Liver (tissue), 3 donors: ENCODE results near the gene ABHD18.

ENCODE experiments used
- EGR1 ChIP-seq, 2 donors: IDR thresholded peaks; 2 replicates each; pipeline ENCODE4 v1.6.1; 2016 to 2018; ENCODE audit warnings: antibody characterized with exemption in 2 of 2, low read depth in 2 of 2
- GABPA ChIP-seq, 2 donors: IDR thresholded peaks in 1 of 2; conservative IDR thresholded peaks in 1 of 2; 2 replicates each; pipeline ENCODE4 v1.6.1; 2016; ENCODE audit warnings: antibody characterized with exemption in 2 of 2, mild to moderate bottlenecking in 1 of 2, moderate library complexity in 1 of 2
- HNF4G ChIP-seq: IDR thresholded peaks from 2 replicates; pipeline ENCODE4 v1.6.1; 2016; ENCODE audit warnings: antibody characterized with exemption
- JUND ChIP-seq, 2 donors: IDR thresholded peaks; 2 replicates each; pipeline ENCODE4 v1.6.1; 2016; ENCODE audit warnings: antibody characterized with exemption in 2 of 2
- RAD21 ChIP-seq, 2 donors: IDR thresholded peaks; 2 replicates each; pipeline ENCODE4 v1.6.1; 2016; ENCODE audit warnings: antibody characterized with exemption in 2 of 2, mild to moderate bottlenecking in 2 of 2
- RXRA ChIP-seq, 2 donors: IDR thresholded peaks; 2 replicates each; pipeline ENCODE4 v1.6.1; 2017 to 2018; ENCODE audit warnings: antibody characterized with exemption in 2 of 2, mild to moderate bottlenecking in 1 of 2
- SP1 ChIP-seq: IDR thresholded peaks from 2 replicates; pipeline ENCODE4 v1.6.1; 2018; ENCODE audit warnings: antibody characterized with exemption, mild to moderate bottlenecking
- TAF1 ChIP-seq: conservative IDR thresholded peaks from 2 replicates; pipeline ENCODE4 v1.6.1; 2016; ENCODE audit warnings: antibody characterized with exemption, mild to moderate bottlenecking
- TF ChIP-seq, protein P1 (sequence below): fragments of 150-350 bp; IDR thresholded peaks from 2 replicates; pipeline ENCODE4 v1.5.1; 2017; ENCODE audit warnings: improper control_type of control experiment, low read depth, low read length; ENCODE audit not compliant: missing input control
- TF ChIP-seq, protein P2 (sequence below): IDR thresholded peaks from 2 replicates; pipeline ENCODE4 v1.6.1; 2016; ENCODE audit warnings: antibody characterized with exemption
- TF ChIP-seq, protein P3 (sequence below): IDR thresholded peaks from 2 replicates; pipeline ENCODE4 v1.6.1; 2016; ENCODE audit warnings: antibody characterized with exemption, mild to moderate bottlenecking
- TF ChIP-seq, protein P4 (sequence below): IDR thresholded peaks from 2 replicates; pipeline ENCODE4 v1.6.1; 2016; ENCODE audit warnings: antibody characterized with exemption
- donor health status: healthy.
- donor health status: healthy.

DNA sequence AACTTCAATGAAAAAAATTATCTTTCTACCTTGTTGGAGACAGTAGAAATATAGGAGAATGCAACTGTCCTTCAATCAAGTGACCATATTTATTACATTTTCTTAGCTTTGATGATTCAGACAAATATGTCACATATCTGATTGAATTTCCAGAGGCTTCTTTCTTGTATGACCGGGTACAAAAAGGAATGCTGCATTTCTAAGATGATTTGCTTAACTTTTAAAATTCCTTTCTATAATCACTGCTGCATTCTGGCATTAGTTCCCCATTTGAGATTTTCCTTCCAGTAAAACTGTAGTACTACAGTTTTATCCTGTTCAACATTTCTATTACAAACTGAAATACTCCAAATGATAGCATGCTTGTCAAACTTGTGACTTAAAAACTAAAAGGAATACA is 5.4 kb upstream of the ABHD18 start:
- TF ChIP-seq, protein P1, sequence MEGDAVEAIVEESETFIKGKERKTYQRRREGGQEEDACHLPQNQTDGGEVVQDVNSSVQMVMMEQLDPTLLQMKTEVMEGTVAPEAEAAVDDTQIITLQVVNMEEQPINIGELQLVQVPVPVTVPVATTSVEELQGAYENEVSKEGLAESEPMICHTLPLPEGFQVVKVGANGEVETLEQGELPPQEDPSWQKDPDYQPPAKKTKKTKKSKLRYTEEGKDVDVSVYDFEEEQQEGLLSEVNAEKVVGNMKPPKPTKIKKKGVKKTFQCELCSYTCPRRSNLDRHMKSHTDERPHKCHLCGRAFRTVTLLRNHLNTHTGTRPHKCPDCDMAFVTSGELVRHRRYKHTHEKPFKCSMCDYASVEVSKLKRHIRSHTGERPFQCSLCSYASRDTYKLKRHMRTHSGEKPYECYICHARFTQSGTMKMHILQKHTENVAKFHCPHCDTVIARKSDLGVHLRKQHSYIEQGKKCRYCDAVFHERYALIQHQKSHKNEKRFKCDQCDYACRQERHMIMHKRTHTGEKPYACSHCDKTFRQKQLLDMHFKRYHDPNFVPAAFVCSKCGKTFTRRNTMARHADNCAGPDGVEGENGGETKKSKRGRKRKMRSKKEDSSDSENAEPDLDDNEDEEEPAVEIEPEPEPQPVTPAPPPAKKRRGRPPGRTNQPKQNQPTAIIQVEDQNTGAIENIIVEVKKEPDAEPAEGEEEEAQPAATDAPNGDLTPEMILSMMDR, result no peak
- TF ChIP-seq SP1 (no peak), RXRA (IDR thresholded peaks at IDR 0.05) (no peak), GABPA (IDR thresholded peaks at IDR 0.05 in 1 of 2, conservative IDR thresholded peaks at IDR 0.05 in 1 of 2) (no peak), RAD21 (IDR thresholded peaks at IDR 0.05) (no peak), HNF4G (no peak), JUND (IDR thresholded peaks at IDR 0.05) (no peak), EGR1 (IDR thresholded peaks at IDR 0.05; ENCODE audit: low read depth in 2 of 2) (no peak), TAF1 (no peak)
- TF ChIP-seq, protein P2, sequence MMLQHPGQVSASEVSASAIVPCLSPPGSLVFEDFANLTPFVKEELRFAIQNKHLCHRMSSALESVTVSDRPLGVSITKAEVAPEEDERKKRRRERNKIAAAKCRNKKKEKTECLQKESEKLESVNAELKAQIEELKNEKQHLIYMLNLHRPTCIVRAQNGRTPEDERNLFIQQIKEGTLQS, result no peak
- TF ChIP-seq, protein P3, sequence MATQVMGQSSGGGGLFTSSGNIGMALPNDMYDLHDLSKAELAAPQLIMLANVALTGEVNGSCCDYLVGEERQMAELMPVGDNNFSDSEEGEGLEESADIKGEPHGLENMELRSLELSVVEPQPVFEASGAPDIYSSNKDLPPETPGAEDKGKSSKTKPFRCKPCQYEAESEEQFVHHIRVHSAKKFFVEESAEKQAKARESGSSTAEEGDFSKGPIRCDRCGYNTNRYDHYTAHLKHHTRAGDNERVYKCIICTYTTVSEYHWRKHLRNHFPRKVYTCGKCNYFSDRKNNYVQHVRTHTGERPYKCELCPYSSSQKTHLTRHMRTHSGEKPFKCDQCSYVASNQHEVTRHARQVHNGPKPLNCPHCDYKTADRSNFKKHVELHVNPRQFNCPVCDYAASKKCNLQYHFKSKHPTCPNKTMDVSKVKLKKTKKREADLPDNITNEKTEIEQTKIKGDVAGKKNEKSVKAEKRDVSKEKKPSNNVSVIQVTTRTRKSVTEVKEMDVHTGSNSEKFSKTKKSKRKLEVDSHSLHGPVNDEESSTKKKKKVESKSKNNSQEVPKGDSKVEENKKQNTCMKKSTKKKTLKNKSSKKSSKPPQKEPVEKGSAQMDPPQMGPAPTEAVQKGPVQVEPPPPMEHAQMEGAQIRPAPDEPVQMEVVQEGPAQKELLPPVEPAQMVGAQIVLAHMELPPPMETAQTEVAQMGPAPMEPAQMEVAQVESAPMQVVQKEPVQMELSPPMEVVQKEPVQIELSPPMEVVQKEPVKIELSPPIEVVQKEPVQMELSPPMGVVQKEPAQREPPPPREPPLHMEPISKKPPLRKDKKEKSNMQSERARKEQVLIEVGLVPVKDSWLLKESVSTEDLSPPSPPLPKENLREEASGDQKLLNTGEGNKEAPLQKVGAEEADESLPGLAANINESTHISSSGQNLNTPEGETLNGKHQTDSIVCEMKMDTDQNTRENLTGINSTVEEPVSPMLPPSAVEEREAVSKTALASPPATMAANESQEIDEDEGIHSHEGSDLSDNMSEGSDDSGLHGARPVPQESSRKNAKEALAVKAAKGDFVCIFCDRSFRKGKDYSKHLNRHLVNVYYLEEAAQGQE, result no peak
- TF ChIP-seq, protein P4, sequence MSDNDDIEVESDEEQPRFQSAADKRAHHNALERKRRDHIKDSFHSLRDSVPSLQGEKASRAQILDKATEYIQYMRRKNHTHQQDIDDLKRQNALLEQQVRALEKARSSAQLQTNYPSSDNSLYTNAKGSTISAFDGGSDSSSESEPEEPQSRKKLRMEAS, result no peak
